Tibial nerve (tissue), 4 donors: ENCODE data around the gene RARA.

Experiments
- EP300 ChIP-seq, 2 donors: sonication (generic); formaldehyde crosslinking; IDR thresholded peaks; one replicate each; pipeline ENCODE4 v1.6.1; 2017; ENCODE audit warnings: antibody characterized with exemption in 2 of 2, mild to moderate bottlenecking in 1 of 2
- POLR2A ChIP-seq, 2 donors: fragments of 450-650 bp; IDR thresholded peaks; one replicate each; pipeline ENCODE4 v1.6.1; 2017; ENCODE audit warnings: antibody characterized with exemption in 2 of 2, mild to moderate bottlenecking in 2 of 2, moderate library complexity in 2 of 2
- TF ChIP-seq, protein P1 (sequence below), 5 experiments: fragments of 200-600 bp in 3 of 5; fragments of 450-650 bp in 2 of 5; sonication (generic) in 3 of 5; IDR thresholded peaks; one replicate each; pipeline ENCODE4 v1.5.1; 2016 to 2019; ENCODE audit warnings: antibody characterized with exemption in 5 of 5, mild to moderate bottlenecking in 3 of 5, moderate library complexity in 2 of 5

DNA sequence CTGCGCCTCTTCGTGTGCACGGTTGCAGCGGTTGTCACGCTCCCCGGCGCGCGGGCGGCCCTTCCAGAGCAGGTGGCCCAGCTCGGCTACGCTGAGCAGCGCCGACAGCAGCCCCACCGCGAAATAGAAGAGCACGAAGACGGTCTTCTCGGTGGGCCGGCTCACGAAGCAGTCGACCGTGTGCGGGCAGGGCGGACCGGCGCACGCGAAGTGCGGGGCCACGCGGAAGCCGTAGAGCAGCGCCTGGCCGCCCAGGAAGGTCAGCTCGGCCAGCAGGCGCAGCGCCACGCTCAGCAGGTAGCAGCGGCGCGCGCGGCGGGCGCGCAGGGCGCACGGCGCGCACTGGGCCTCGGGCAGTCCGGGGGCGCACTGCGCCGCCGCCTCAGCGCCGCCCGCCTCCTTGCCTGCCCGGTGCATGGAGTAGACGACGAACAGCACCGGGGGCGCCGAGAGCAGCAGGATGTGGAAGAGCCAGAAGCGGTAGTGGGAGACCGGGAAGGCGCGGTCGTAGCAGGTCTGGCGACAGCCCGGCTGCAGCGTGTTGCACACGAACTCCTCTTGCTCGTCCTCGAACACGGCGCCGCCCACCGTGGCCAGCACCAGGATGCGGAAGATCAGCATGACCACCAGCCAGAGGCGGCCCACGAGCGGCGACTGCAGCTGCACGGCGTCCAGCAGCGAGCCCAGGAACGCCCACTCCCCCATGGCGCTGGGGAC lies 54.3 kb downstream of the RARA start:
- TF ChIP-seq, protein P1, sequence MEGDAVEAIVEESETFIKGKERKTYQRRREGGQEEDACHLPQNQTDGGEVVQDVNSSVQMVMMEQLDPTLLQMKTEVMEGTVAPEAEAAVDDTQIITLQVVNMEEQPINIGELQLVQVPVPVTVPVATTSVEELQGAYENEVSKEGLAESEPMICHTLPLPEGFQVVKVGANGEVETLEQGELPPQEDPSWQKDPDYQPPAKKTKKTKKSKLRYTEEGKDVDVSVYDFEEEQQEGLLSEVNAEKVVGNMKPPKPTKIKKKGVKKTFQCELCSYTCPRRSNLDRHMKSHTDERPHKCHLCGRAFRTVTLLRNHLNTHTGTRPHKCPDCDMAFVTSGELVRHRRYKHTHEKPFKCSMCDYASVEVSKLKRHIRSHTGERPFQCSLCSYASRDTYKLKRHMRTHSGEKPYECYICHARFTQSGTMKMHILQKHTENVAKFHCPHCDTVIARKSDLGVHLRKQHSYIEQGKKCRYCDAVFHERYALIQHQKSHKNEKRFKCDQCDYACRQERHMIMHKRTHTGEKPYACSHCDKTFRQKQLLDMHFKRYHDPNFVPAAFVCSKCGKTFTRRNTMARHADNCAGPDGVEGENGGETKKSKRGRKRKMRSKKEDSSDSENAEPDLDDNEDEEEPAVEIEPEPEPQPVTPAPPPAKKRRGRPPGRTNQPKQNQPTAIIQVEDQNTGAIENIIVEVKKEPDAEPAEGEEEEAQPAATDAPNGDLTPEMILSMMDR (IDR thresholded peaks at IDR 0.05) = no peak
- TF ChIP-seq POLR2A (IDR thresholded peaks at IDR 0.05) (no peak), EP300 (IDR thresholded peaks at IDR 0.05) (no peak)
